HCT116 (cell line): Measurements from ENCODE around the gene GRB10.

Experiments
- CTCF ChIP-seq, 3 experiments: fragments of 200-600 bp in 1 of 3; sonication (generic) in 1 of 3; IDR thresholded peaks in 2 of 3; conservative IDR thresholded peaks in 1 of 3; 2 replicates each; pipeline ENCODE4 v1.5.1; 2012 to 2017; ENCODE audit warnings: low read depth in 2 of 3, low read length in 2 of 3, antibody characterized with exemption in 1 of 3, borderline replicate concordance in 1 of 3, control low read depth in 1 of 3, mild to moderate bottlenecking in 1 of 3, mixed read lengths in 1 of 3, mixed run types in 1 of 3, moderate library complexity in 1 of 3; ENCODE audit not compliant: insufficient read depth in 1 of 3
- EZH2 ChIP-seq: fragments of 200-600 bp; sonication (generic); IDR thresholded peaks from 2 replicates; pipeline ENCODE4 v1.6.1; 2017; ENCODE audit warnings: antibody characterized with exemption, mixed run types
- EZH2phosphoT487 ChIP-seq: fragments of 200-600 bp; IDR thresholded peaks from 2 replicates; pipeline ENCODE4 v1.6.1; 2018; ENCODE audit warnings: antibody characterized with exemption, borderline replicate concordance
- POLR2A ChIP-seq: IDR thresholded peaks from 2 replicates; pipeline ENCODE4 v1.7.0; 2011; ENCODE audit warnings: borderline replicate concordance; ENCODE audit not compliant: insufficient read depth, insufficient read length; ENCODE audit errors: extremely low read depth
- POLR2AphosphoS5 ChIP-seq: IDR thresholded peaks from 2 replicates; pipeline ENCODE4 v1.6.1; 2011; ENCODE audit warnings: mild to moderate bottlenecking, low read depth, low read length, moderate library complexity
- RAD21 ChIP-seq: IDR thresholded peaks from 2 replicates; pipeline ENCODE4 v1.6.1; 2012; ENCODE audit warnings: low read depth, mild to moderate bottlenecking
- SRF ChIP-seq: IDR thresholded peaks from 2 replicates; pipeline ENCODE4 v1.6.1; 2012; ENCODE audit warnings: low read depth
- YY1 ChIP-seq: IDR thresholded peaks from 2 replicates; pipeline ENCODE4 v1.6.1; 2011; ENCODE audit warnings: low read length, low read depth, moderate library complexity, mild to moderate bottlenecking; ENCODE audit not compliant: insufficient replicate concordance; ENCODE audit errors: extremely low read depth

DNA sequence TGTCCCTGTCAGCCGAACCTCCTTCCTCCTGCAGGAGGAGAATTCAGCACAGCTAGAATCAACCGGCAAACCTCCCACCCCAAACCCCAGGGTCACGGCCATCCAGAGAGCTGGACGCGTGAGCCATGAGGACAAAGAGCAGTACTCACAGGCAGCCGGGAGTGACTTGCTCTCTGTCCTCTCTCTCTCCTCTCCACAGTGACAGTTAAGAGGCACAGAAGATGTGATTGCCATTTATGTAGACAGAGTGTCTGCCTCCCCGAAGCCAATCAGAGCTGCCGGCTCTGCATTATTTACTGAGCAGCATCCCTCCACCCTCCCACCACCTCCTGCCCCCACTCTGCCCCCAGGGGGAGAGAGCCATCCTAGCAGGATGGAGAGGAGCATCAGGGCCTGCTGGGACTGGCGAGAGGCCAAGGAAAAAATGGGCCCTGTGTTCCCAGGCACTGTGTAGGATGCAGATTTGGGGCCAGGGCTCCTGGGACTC, 221.8 kb downstream of the GRB10 start:
- TF ChIP-seq RAD21 (no peak), SRF (no peak), YY1 (no peak), CTCF (IDR thresholded peaks at IDR 0.05 in 2 of 3, conservative IDR thresholded peaks at IDR 0.05 in 1 of 3; ENCODE audit: borderline replicate concordance in 1 of 3, insufficient read depth in 1 of 3, low read depth in 2 of 3, low read length in 2 of 3) (no peak), POLR2AphosphoS5 (no peak), POLR2A (no peak), EZH2phosphoT487 (no peak), EZH2 (no peak)
